ENCODE data around the gene REX1BD.
"Not testable (repeated sequence)": the region's sequence is repeated elsewhere in the genome, so short reads cannot be mapped to it uniquely, and the experiment has no call there.

DNA sequence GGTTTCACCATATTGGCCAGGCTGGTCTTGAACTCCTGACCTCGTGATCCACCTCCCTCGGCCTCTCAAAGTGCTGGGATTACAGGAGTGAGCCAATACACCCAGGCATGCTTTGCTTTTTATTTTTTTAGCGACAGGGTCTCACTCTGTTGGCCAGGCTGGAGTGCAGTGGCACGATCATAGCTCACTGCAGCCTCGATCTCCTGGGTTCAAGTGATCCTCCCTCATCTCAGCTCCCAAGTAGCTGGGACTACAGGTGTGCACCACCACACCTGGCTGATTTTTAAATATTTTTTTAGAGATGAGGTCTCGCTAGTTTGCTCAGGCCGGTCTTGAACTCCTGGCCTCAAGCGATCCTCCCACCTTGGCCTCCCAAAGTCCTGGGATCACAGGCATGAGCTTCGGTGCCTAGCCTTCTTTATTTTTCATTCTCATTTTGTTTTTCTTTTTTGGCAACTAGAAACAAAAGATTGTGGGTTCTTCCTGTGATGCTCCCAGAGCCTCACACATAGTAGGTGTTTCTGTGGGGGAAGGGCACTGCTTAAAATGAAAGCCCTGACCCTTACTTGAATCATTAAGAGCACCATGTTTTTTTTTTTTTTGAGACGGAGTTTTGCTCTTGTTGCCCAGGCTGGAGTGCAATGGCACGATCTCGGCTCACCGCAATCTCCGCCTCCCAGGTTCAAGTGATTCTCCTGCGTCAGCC lies 12.2 kb downstream of the REX1BD start:
- TF ChIP-seq, protein P1, sequence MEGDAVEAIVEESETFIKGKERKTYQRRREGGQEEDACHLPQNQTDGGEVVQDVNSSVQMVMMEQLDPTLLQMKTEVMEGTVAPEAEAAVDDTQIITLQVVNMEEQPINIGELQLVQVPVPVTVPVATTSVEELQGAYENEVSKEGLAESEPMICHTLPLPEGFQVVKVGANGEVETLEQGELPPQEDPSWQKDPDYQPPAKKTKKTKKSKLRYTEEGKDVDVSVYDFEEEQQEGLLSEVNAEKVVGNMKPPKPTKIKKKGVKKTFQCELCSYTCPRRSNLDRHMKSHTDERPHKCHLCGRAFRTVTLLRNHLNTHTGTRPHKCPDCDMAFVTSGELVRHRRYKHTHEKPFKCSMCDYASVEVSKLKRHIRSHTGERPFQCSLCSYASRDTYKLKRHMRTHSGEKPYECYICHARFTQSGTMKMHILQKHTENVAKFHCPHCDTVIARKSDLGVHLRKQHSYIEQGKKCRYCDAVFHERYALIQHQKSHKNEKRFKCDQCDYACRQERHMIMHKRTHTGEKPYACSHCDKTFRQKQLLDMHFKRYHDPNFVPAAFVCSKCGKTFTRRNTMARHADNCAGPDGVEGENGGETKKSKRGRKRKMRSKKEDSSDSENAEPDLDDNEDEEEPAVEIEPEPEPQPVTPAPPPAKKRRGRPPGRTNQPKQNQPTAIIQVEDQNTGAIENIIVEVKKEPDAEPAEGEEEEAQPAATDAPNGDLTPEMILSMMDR (IDR thresholded peaks at IDR 0.05) = not testable (repeated sequence)
- TF ChIP-seq POLR2A (IDR thresholded peaks at IDR 0.05) = not testable (repeated sequence)

Data from uterus (tissue), 2 donors.